Right atrium auricular region (tissue), 2 donors: ENCODE results near the gene IL2. TPM values are rescaled to one million over a fixed set of nuclear protein-coding genes. Genes with fewer than 3 reads are reported as not detected.

Experiments used
- DNase-seq: peaks from one replicate; pipeline ENCODE4 v3.0.0-alpha.2; 2019; ENCODE audit warnings: low spot score
- H3K27ac ChIP-seq, 2 donors: fragments of 200-600 bp; sonication (generic); 1 replicate in 1 of 2; 2 replicates in 1 of 2; pipeline ENCODE4 v1.5.1; 2016 to 2019
- H3K27me3 ChIP-seq, 2 donors: fragments of 200-600 bp; sonication (generic); one replicate each; pipeline versions ENCODE4 v1.5.1 to v1.6.0; 2017 to 2019
- H3K36me3 ChIP-seq: fragments of 200-600 bp; sonication (generic); one replicate; pipeline ENCODE4 v1.5.1; 2016
- H3K4me1 ChIP-seq, 2 donors: fragments of 200-600 bp; sonication (generic); one replicate each; pipeline versions ENCODE4 v1.5.1 to v1.6.0; 2017 to 2019
- H3K4me3 ChIP-seq, 2 donors: fragments of 200-600 bp; sonication (generic); 1 replicate in 1 of 2; 2 replicates in 1 of 2; pipeline ENCODE4 v1.5.1; 2017 to 2019; ENCODE audit warnings: mild to moderate bottlenecking in 1 of 2, moderate library complexity in 1 of 2
- H3K9me3 ChIP-seq, 2 donors: fragments of 200-600 bp; sonication (generic); one replicate each; pipeline ENCODE4 v1.5.1; 2019
- CTCF ChIP-seq, 2 donors: fragments of 200-600 bp; sonication (generic); IDR thresholded peaks; one replicate each; pipeline ENCODE4 v1.5.1; 2019; ENCODE audit warnings: antibody characterized with exemption in 2 of 2
- total RNA-seq, 2 donors: library from RNA; depleted of rRNA; stranded (reverse); fragments of >200 nt; gene quantifications; one replicate each; pipeline ENCODE4 v1.1.0, GENCODE V29; 2016

Gene IL2
- total RNA-seq, 2 donors from 2014 or later = not detected

GRCh38 chr4:122431351-122431750 is 25.2 kb downstream of the IL2 start:
- H3K9me3 ChIP-seq = no peaks in the 10 kb centered on the region
- no peaks in the 10 kb centered on the region for H3K36me3 ChIP-seq
- DNase-seq = no peak
- no peaks in the 10 kb centered on the region for H3K4me1 ChIP-seq
- H3K4me3 ChIP-seq = no peak overlapping the region
- no peak overlapping the region for H3K27ac ChIP-seq
- H3K27me3 ChIP-seq = no peaks in the 10 kb centered on the region
- no peak for TF ChIP-seq CTCF (IDR thresholded peaks at IDR 0.05)

GRCh38 chr4:122423246-122423645 is 33.3 kb downstream of the IL2 start:
- no peaks in the 10 kb centered on the region for H3K36me3 ChIP-seq
- H3K4me1 ChIP-seq = no peaks in the 10 kb centered on the region
- H3K27ac ChIP-seq = no peak overlapping the region
- H3K27me3 ChIP-seq = no peaks in the 10 kb centered on the region
- no peak for TF ChIP-seq CTCF (IDR thresholded peaks at IDR 0.05)
- DNase-seq = no peak
- H3K4me3 ChIP-seq = no peak overlapping the region
- peaks cover 0 to 8% of the 10 kb centered on the region in 2 donors for H3K9me3 ChIP-seq

DNA sequence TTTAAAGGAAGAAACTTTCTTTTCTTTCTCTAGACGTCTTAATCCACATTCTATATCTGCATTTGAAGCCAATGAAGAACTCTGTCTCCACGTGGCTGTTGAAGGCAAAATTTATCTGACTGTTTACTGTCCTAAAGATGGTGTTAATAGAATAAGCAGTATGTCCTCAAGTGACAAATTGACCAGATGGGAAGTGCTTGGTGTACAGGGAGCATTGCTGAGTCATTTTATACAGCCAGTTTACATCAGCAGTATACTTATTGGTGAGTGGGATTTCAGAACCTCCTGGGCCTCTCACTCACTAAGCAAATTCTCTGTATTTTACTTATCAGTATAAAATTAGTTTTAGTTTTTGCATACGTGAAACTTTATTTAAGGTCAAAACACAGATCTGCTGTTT is 44.0 kb downstream of the IL2 start:
- Histone ChIP-seq H3K27me3 (no peaks in the 10 kb centered on the region), H3K4me3 (no peak overlapping the region), H3K27ac (no peak overlapping the region), H3K9me3 (no peaks in the 10 kb centered on the region), H3K4me1 (no peaks in the 10 kb centered on the region), H3K36me3 (no peaks in the 10 kb centered on the region)
- no peak for TF ChIP-seq CTCF (IDR thresholded peaks at IDR 0.05)
- no peak for DNase-seq

GRCh38 chr4:122403861-122404260 is 52.7 kb downstream of the IL2 start:
- Histone ChIP-seq H3K4me1 (no peaks in the 10 kb centered on the region), H3K36me3 (no peaks in the 10 kb centered on the region), H3K9me3 (no peaks in the 10 kb centered on the region), H3K27me3 (no peaks in the 10 kb centered on the region), H3K4me3 (no peak overlapping the region), H3K27ac (no peak overlapping the region)
- no peak for DNase-seq
- no peak for TF ChIP-seq CTCF (IDR thresholded peaks at IDR 0.05)

Other genes with a start within 250 kb of the IL2 start
- not detected for gene ADAD1, start 77.7 kb downstream of the IL2 start, total RNA-seq
- not detected for gene IL21, start 164.3 kb upstream of the IL2 start, total RNA-seq